ENCODE measurements around the gene MRPL52.

Gene MRPL52

GRCh38 chr14:22883173-22883976, 53.7 kb downstream of the MRPL52 start, which contains the start of gene REM2:
Gene REM2 (plus strand): TSS chr14:22883222. CDS start chr14:22883288, 66 bp downstream.
- no peak for DNase-seq

- no peak for DNase-seq
Measured at GRCh38 chr14:22884076-22884737, 54.5 kb downstream of the MRPL52 start.

All from NCI-H226 (cell line).